Stimulated activated CD4-positive, alpha-beta T cell treated with anti-CD3 and anti-CD28 coated beads, Interleukin-12 subunit alpha, Interleukin-12 subunit beta, amount 100 ng/mL, for 4 hours (primary cell): Measurements from ENCODE around the gene CEACAM20.
A peak's percentile ranks its signal among the peaks of the same experiment; 100 is the strongest.
"Not testable (repeated sequence)": the region's sequence is repeated elsewhere in the genome, so short reads cannot be mapped to it uniquely, and the experiment has no call there.

Experiments
- DNase-seq: peaks from one replicate; pipeline ENCODE4 v3.0.0-alpha.2; 2020

CEACAM20 gene

DNA sequence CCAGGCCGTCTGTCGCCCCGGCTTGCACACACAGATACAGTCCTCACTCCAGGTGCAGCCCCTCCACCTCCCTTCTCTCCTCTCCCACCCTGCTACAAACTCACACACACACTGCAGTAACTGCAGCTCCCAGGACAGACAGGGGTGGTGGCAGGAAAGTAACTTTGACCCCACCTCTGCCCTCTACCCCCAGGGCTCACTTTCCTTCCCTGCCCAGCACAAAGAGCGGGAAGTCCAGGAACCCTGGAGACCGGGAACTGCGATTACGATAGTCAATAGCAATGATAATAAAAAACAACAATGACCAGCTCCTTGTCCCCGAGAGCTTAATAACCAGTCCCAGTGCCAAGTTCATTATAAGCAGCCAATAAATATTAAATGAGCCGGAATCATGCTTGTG is at the start of gene CEACAM20:
TSS of gene CEACAM20 (minus strand) at position 140 of the 400 bp plus-strand sequence. CDS start 166 bp downstream, outside the sequence.
- no peak for DNase-seq

DNA sequence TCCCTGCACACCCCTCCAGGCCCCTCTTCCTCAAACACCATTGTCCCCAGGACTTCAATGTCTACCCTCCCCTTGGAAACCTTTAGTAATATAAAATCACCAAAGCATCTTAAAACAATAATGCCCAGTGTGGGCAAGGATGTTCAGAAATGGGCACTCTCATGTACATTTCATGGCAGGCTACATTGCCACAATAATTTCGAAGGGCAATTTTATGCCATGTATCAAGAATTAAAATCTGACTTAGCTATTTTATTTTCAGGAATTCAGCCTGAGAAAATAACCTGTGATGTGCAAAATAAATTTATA is 48.0 kb upstream of the CEACAM20 start:
- no peak for DNase-seq

DNA sequence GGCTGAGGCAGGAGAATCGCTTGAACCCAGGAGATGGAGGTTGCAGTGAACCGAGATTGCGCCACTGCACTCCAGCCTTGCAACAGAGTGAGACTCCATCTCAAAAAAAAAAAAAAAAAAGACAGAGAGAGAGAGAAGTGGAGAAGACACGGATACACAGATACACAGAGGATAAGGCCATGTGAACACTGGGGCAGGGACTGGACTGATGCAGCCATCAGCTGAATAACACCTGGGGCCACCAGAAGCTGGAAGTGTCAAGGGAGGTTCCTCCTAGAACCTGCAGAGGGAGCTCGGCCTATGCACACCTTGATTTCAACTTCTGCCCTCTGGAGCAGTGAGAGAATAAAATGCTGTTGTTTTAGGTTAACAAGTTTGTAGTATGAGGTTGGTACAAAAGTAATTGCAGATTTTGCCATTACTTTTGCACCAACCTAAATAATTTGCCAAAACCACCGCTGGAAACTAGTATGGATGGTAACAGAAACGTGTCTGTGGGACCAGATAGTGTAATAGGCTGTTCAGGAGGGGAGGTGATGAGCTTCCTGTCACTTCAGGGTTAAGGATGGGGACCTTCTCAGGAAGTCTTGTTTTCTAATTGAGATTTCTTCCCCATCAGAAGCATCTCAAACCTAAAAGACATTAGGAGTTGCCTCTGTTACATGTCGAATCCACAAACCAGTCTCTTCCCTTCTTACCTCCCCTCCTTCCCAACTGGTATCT is 47.5 kb upstream of the CEACAM20 start:
- peak; percentile 8 for DNase-seq

DNA sequence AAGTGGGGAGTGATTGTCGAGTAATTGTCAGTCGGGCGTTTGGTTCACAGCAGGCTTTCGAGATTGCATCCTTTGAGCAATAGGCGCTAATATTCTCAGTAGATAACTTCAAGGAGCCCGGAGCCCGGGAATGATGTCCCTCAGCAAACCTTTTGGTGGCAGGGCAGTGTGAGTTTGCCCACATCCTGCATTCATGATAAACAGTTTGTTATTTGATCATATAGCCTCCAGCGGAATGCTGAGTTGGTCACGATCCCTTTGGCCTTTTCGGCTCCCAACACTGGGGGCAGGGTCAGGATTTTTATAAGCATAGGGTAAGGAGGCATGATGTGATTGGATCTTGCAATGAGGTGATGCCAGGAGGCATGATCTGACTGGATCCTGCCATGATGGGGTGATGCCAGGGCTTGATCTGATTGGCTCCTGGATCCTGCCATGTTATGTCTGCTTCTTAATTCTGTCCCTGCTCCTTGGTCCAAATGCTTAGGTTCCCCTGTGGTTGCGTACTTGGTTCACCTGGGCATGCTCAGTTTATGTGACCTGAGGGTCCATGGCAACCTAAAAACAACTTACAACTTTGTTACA is 45.7 kb upstream of the CEACAM20 start:
- DNase-seq = no peak

DNA sequence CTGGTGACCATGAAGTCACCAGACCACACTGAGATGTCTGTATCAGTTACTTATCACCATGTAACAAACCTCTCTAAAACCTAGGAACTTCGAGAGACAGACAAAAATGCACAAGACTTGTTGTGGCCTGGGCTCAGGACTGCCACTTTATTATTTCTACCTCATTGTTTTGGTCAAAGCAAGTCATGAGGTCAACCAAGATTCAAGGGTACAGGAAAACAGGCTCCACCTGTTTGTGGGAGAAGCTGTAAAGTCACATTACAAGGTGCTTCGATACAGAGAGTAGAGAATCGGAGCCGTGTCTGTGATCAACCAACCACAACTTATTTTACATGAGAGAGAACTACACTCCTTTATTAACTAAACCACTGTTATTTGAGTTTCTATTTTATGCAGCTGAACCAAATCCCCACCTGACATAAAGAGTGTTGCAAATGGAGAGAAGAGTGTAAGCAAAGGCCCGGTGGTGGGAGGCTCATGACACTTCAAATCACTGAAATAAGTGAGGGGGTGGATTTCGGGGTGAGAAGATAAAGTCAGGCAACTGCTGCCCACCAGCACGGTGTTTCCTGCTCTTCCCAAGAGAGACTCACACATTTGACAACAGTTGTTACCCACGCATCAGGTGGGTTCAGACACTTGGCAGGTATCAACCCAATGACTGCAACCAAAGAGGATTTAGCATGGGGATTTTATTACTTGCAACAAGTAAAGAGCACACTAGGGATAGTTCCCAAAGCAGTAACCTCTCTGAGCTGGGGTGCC is 44.9 kb upstream of the CEACAM20 start:
- no peak for DNase-seq

DNA sequence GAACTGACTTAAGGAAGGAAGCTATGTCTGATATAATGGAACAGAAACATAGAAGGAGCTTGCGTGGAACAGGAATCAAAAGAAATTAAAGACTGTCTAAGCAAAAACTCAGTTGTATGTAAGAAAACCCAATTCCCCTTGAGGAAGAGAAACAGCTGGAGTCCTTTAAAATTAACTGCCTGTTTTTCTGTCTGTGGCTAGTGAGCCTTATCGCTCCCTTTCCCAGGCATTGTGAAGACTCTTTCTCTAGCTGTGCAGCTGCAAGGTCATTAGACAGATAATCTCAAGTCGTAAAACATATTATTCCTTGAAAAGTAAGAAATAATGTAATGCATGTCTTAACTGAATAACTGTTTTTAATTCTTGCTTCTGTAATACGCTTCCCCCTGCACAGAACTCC is 44.2 kb upstream of the CEACAM20 start:
- DNase-seq = no peak

DNA sequence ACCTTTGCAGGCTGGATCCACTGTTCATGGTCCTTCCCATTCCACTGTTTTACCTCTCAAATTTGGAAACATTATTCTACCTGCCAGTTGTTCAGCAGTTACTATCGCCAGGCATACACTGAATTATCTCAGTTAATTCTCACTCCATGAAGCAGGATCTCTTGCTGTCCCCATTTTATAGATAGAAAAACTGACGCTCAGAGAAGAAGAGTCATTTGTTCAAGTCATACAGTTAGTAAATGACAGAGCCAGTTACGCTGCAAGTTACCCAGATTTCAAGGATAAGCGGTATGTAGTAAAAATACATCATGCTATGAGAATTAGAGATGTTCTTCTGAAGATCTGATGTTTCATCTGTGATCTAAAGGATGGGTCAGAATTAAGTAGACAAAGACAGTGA is 43.7 kb upstream of the CEACAM20 start:
- DNase-seq = no peak

DNA sequence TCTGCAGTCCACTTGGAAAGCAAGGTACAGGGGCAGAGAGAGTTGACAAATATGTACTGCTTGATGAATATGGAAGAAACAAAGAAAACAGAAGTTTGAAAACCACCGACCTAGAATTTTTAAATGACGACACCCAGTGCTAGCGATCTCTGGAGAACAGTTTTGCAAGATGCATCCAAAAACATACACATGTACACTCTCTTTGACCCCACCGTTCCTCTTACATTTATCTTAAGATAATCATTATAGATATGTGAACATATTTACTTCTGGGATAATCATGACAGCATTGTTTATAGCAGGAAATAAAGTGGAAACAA is 43.1 kb upstream of the CEACAM20 start:
- DNase-seq = no peak

DNA sequence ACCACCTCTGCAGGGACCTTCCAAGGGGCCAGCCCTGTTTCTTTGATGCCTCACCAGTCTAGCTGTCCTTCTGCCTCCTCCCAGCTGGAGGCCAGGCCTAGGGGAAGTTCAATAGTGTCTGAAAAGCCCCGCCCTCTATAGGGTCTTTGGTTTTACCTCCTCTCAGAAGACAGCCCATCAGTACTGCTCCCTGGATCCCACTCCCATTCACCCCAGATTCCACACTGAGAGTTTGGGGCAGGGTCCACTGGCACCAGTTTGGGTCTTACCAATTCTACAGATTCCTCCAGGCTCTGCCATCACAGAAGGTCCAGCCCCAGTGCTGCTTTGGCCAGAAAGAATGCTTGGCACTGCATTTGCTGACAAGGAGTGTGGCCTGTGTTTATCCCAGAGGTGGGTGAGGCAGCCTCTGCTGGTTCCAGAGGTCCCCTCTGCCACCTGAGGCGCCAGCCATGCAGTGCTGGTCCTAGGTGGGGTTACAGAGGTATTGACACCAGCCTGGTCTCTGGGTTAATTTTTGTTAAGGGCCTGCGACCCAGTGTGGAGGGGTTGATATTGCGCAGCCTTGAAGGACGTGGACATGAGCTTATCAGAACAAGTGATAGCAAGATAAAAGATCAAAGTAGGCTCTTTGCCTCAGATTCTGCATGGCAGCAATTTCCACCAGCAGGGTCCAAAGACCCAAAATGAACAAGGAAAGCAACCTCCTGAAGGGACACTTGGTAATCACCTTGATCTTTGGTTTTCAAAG is 42.5 kb upstream of the CEACAM20 start:
- no peak for DNase-seq

DNA sequence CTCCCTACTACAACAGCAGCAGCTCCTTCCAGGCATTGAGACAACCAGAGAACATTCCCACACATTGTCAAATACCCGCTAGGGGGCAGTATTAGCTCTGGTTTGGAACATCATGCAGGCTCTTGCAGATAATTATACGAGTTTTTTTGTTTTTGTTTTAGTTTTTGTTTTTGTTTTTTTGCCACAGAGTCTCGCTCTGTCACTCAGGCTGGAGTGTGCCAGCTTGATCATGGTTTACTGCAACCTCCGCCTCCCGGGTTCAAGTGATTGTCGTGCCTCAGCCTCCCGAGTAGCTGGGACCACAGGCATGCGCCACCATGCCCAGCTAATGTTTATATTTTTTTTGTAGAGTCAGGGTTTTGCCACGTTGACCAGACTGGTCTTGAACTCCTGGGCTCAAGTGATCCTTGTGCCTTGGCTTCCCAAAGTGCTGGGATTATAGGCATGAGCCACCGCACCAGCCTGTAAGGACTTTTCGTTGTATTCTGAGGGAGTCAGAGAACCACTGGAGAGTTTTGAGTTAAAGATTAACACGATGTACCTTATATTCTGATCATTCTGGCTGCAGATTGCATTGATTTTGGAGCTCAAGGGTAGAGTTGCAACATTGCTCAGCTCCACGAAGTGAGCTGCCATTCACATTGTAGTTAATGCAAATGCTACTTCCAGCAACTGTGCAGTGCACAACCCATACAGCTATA is 41.7 kb upstream of the CEACAM20 start:
- peak; percentile 12 for DNase-seq

DNA sequence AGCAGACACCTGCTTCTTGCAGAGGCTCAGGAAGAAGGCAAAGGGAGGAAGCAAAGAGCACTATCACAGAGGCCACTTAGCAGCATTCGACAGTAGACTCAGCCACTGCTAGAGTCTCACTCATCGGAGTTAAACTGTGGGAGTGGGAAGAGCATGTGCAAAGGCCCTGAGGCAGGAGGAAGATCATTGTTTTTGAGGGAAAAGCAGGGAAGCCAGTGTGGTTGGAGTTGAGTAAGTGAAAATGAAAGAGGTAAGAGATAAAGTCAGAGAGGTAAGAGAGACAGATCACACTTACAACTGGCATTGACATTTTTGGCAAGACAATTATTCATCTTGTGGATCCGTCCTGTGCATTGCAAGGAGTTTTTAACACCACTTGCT is 41.1 kb upstream of the CEACAM20 start:
- DNase-seq = no peak

DNA sequence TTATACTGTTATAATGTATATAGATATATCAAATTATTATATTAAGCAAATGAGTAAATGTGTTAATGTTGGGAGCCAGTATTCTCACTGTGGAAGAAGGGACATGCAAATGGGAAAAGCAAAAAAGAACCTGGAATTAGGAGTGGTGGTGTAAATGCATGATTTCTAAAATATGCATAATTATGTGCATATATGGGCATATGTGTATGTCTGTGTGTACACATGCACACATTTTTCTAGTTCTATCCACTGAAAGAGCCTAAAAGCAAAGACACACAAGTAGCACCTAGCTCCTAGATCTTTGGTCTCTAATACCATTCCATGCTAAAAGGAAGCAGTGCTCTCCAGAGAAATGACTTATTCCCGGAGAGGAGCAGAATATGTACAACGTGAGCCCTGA is 38.3 kb upstream of the CEACAM20 start:
- no peak for DNase-seq

DNA sequence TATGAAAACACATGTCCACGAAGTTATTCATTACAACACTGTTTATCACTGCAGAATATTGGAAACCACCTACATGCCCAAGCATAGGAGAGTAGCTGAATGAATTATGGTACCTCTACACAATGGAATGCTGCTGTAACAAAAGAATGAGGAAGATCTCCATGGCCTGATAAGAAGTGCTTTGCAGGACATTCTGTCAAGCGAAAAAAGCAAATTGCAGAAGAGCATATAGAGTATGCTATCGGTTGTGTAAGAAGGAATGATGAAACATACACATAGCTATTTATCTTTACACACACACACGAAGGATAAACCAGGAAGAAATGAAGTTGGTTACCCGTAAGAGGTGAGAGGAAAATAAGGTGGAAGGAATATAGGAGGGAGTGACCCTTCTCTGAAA is 37.5 kb upstream of the CEACAM20 start:
- no peak for DNase-seq

DNA sequence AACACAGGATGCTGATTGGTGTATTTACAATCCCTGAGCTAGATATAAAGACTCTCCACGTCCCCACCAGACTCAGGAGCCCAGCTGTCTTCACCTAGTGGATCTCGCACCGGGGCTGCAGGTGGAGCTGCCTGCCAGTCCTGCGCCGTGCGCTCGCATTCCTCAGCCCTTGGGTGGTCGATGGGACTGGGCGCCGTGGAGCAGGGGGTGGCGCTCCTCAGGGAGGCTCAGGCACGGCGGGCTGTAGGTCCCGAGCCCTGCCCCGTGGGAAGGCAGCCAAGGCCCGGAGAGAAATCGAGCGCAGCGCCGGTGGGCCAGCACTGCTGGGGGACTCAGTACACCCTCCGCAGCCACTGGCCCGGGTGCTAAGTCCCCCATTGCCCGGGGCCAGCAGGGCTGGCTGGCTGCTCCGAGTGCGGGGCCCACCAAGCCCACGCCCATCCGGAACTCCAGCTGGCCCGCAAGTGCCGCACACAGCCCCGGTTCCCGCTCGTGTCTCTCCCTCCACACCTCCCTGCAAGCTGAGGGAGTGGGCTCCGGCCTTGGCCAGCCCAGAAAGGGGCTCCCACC is 33.7 kb upstream of the CEACAM20 start:
- DNase-seq = not testable (repeated sequence)

DNA sequence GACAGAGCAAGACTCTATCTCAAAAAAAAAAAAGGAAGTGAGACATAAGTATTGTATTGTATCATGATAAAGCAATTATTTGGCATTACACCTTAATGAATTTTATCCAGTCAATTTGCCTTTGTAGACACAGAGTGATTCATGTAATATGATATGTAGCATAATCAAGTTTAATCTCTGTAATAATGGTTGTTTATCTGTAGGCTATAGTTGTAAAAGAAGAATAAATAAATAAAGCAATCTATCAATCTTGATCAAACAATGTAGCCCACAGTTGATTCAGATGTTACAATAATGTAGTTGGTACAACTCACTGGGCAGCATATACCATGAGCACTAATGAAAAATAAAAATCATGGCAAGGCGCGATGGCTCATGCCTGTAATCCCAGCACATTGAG is 28.5 kb upstream of the CEACAM20 start:
- DNase-seq = no peak

DNA sequence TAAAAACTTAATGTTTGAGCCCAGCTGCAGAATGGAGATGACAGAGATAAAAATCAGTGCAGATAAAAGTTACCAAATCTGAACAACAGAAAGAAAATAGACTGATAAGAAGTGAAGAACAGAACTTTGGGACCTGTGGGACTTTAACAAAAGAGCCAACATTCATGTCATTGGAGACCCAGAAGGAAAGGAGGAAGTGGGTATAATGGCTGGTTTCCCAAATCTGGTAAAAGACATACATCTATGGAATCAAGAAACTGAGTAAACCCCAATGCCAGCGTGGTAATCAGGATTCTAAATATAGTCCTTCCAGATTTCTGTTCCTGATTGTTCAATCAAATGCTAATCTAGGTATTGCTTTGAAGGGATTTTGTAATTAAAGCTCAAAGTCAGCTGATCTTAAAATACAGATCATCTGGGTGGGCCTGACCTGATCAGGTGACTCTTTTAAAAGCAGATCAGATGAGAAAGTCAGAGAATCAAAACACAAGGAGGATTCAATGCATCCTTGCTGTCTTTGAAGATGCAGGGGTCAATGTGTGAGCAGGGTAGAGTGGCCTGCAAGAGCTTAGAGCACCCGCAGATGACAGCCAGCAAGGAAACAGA is 25.3 kb upstream of the CEACAM20 start:
- no peak for DNase-seq

DNA sequence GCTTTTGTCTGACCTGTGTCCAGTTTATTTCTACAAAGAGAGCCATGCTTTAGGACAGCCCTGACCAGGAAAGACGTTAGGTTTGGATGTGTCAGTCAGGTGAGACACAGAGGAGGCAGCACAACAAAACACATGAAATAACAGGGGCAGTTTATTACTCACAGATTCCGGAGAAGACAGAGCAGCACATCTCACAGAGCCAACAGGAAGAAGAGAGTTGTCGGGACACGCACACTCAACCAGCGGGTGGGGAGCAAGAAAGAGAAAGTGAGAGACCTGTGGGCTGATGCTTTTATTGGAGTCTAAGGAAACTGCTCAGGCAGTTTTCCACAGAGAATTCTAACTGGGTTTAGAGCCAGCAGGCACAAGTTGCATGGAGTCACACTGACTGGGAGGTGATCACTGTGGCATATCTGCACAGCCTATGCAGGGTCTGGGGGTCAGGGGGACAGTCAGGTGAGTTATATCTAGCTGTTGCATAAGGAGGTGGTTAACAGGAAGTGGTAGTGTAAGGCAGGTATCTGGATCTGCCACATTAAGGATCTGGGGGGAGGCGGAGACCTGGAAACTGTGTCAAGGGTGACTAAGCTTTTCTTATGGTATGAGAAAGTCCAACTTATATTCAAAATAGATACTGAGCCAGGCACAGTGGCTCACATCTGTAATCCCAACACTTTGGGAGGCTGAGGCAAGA is 24.1 kb upstream of the CEACAM20 start:
- DNase-seq = no peak

DNA sequence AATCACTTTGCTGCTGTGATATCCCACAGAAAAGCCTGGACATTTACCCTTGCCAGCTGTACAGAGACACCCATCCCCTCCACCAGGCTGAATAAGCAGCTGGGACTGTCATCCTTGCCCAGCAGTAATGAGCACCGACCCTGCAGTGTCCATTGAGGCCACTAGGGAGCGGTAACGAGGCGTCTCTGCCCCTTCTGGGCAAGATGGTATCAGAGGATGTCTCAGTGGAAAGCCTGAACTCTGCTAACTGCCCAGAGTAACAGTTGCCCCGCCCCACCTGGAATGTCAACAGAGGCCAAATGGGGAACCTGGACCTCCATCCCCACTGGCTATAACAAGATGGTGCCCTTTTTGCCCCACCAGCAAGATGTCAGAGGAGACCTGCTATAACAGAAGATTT is 22.8 kb upstream of the CEACAM20 start:
- DNase-seq = peak; percentile 5

DNA sequence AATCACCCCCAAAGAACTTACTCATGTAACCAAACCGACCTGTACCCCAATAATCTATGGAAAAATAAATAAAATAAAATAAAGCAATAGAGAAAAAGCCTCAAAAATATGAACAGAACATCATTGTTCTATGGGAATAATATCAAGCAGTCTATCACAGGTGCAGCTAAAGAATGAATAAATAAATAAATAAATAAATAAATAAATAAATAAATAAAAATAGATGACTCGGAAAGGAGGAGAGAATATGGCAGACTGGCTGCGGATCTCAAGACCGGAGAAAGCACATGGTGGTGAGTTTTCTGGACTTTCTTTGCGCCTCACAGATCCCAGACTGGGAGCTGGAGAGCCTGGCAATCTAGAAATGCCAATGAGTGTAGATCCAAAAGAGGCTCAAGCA is 22.4 kb upstream of the CEACAM20 start:
- DNase-seq = no peak

DNA sequence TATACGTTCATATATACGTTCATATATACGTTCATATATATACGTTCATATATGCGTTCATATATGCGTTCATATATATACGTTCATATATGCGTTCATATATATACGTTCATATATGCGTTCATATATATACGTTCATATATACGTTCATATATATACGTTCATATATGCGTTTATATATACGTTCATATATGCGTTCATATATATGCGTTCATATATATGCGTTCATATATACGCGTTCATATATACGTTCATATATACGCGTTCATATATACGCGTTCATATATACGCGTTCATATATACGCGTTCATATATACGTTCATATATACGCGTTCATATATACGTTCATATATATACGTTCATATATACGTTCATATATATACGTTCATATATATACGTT is 21.5 kb upstream of the CEACAM20 start:
- not testable (repeated sequence) for DNase-seq

DNA sequence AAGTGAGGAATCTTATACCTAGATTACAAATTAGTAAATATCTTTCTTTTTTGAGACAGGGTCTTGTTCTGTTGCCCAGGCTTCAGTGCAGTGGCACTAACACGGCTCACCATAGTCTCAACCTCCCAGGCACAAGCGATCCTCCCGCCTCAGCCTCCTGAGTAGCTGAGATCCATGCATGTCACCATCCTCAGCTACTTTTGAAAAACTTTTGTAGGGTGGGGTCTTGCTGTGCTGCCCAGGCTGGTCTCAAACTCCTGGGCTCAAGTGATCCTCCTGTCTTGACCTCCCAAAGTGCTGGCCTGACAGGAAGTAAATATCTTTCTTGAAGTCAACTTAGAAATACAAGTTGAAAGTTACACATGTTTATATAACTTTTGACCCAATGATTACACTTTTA is 20.0 kb upstream of the CEACAM20 start:
- no peak for DNase-seq

DNA sequence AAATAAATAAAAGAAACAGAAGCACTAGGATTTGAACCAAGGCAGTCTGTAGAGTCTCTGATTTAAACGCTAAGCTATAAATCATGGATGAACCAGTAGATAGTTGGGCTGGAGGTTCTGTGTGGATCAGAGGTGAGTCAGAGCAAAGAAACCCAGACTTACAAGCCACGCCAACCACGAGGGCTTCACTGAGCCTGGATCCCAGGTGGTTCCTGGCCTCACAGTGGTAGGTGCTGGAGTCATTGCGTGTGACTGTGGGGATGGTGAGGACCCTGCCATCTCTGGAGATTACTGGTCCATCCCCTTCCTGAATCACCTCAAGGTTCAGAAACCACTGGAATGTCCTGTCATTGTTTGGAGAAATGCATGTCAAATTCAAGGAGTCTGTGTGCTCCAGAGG is 19.3 kb upstream of the CEACAM20 start:
- no peak for DNase-seq
